T-cell (primary cell): ENCODE results near the gene GTPBP3. TPM values are rescaled to one million over a fixed set of nuclear protein-coding genes. Genes with fewer than 3 reads are reported as not detected.

Experiments used
- ATAC-seq, 4 experiments: fragments of 200-7000 bp in 3 of 4; fragments of 150-1000 bp in 1 of 4; cut with Tn5 transposase; replicated peaks in 1 of 4; 1 replicate in 3 of 4; 2 replicates in 1 of 4; pipeline ENCODE4 v1.10.0; 2021; ENCODE audit warnings: moderate library complexity in 3 of 4, mild to moderate bottlenecking in 2 of 4, moderate number of reproducible peaks in 1 of 4
- CTCF ChIA-PET, 2 donors: fragments of 300-600 bp; sonication (Branson Sonifier 250); formaldehyde crosslinking; loops; one replicate each; lab custom pipeline; 2022; ENCODE audit warnings: antibody characterized with exemption in 2 of 2; lab: Charles Lee
- POLR2A ChIA-PET, 2 donors: fragments of 300-600 bp; sonication (Branson Sonifier 250); formaldehyde crosslinking; loops; one replicate each; lab custom pipeline; 2022; ENCODE audit warnings: antibody characterized with exemption in 2 of 2; lab: Charles Lee
- DNase-seq, 35 experiments: peaks; one replicate each; pipeline versions ENCODE4 v3.0.0 to v3.0.0-alpha.2; 2013 to 2023
- H3K27ac ChIP-seq: one replicate; pipeline ENCODE4 v1.5.1; 2013; ENCODE audit warnings: low read length
- H3K27me3 ChIP-seq, 2 experiments: replicated peaks in 1 of 2; 1 replicate in 1 of 2; 2 replicates in 1 of 2; pipeline versions ENCODE4 v1.6.1 to v1.7.0; 2013; ENCODE audit warnings: low read length in 1 of 2, mixed read lengths in 1 of 2; ENCODE audit not compliant: control insufficient read depth in 2 of 2, insufficient read depth in 2 of 2; ENCODE audit errors: extremely low read depth in 1 of 2
- H3K36me3 ChIP-seq, 2 donors: 1 replicate in 1 of 2; 2 replicates in 1 of 2; pipeline versions ENCODE4 v1.6.1 to v1.7.0; 2013; ENCODE audit warnings: low read length in 1 of 2; ENCODE audit not compliant: control insufficient read depth in 2 of 2, insufficient read depth in 1 of 2; ENCODE audit errors: extremely low read depth in 1 of 2
- H3K4me1 ChIP-seq, 2 experiments: 1 replicate in 1 of 2; 2 replicates in 1 of 2; pipeline versions ENCODE4 v1.6.1 to v1.7.0; 2013; ENCODE audit warnings: low read length in 2 of 2, mixed read lengths in 1 of 2; ENCODE audit not compliant: insufficient read depth in 2 of 2, control insufficient read depth in 1 of 2; ENCODE audit errors: extremely low read depth in 1 of 2
- H3K4me3 ChIP-seq, 2 donors: 1 replicate in 1 of 2; 2 replicates in 1 of 2; pipeline versions ENCODE4 v1.5.1 to v1.7.0; 2013; ENCODE audit warnings: mild to moderate bottlenecking in 2 of 2, low read length in 1 of 2, moderate library complexity in 1 of 2; ENCODE audit not compliant: control insufficient read depth in 1 of 2; ENCODE audit errors: extremely low read depth in 1 of 2
- H3K9me3 ChIP-seq: 2 replicates; pipeline ENCODE4 v1.7.0; 2013
- H3K27ac Mint-ChIP-seq, 2 donors: one replicate each; pipeline ENCODE4 v1.8.0; 2020 to 2021; ENCODE audit warnings: mild to moderate bottlenecking in 2 of 2, mixed read lengths in 2 of 2
- H3K27me3 Mint-ChIP-seq, 2 donors: one replicate each; pipeline ENCODE4 v1.8.0; 2021 to 2022; ENCODE audit warnings: mixed read lengths in 2 of 2
- H3K36me3 Mint-ChIP-seq: one replicate; pipeline ENCODE4 v1.8.0; 2021; ENCODE audit warnings: mixed read lengths
- H3K4me1 Mint-ChIP-seq, 3 donors: one replicate each; pipeline ENCODE4 v1.8.0; 2020 to 2022; ENCODE audit warnings: mixed read lengths in 3 of 3, mild to moderate bottlenecking in 1 of 3
- H3K4me3 Mint-ChIP-seq, 3 donors: one replicate each; pipeline ENCODE4 v1.8.0; 2020 to 2022; ENCODE audit warnings: mild to moderate bottlenecking in 3 of 3, mixed read lengths in 3 of 3, moderate library complexity in 3 of 3
- H3K9me3 Mint-ChIP-seq, 3 donors: one replicate each; pipeline ENCODE4 v1.8.0; 2020 to 2022; ENCODE audit warnings: mixed read lengths in 3 of 3
- WGBS: methylation state at CpG from one replicate; pipeline ENCODE4 v1.1.5; 2013; ENCODE audit warnings: missing lambda C conversion rate; ENCODE audit not compliant: insufficient coverage; 5-methylcytosine and 5-hydroxymethylcytosine counted together
- total RNA-seq, 35 experiments: library from RNA in 6 of 35; stranded (reverse) in 6 of 35; fragments of 120-200 nt in 1 of 35; gene quantifications; one replicate each; pipeline versions ENCODE4 v1.2.1 to v1.2.4 and lab custom pipeline; 2013 to 2026

The GTPBP3 gene
- total RNA-seq, 5 donors from 2014 or later (not counting 1 experiment from before 2014, with no cell fraction given) = 31.9 to 72.5 (median 65.7) TPM

- Mint-ChIP-seq H3K27me3 (peaks cover 0 to 2% of the 10 kb centered on the region in 2 donors), H3K9me3 (no peaks in the 10 kb centered on the region), H3K36me3 (no peaks in the 10 kb centered on the region), H3K4me3 (no peak overlapping the region), H3K27ac (no peak overlapping the region), H3K4me1 (peaks cover 5 to 13% (median 11%) of the 10 kb centered on the region in 3 donors)
- Histone ChIP-seq H3K9me3 (no peaks in the 10 kb centered on the region), H3K4me1 (peaks cover 2 to 17% of the 10 kb centered on the region in 2 experiments), H3K27ac (no peak overlapping the region), H3K36me3 (no peaks in the 10 kb centered on the region), H3K27me3 (peaks cover 0 to 6% of the 10 kb centered on the region in 2 experiments), H3K4me3 (no peak overlapping the region)
- CTCF ChIA-PET = interaction anchor here (0.6 to 2.2 kb wide), 5 partner anchors 40 to 196 kb away, joined by 3 to 10 read pairs (median 4); no protein-coding TSS in a partner anchor
- DNase-seq (peak in 33 of 35 experiments; percentile 17 to 78 (median 49)), ATAC-seq (peak; percentile 23 to 51 (median 42))
- 45% methylated on average over 11 of the region's 20 CpGs for WGBS
- POLR2A ChIA-PET = no interaction called here
Measured at GRCh38 chr19:17385878-17386611, 48.7 kb downstream of the GTPBP3 start.

GRCh38 chr19:17389288-17389687, 51.9 kb downstream of the GTPBP3 start:
- Histone ChIP-seq H3K4me3 (no peak overlapping the region), H3K4me1 (peaks cover 8 to 22% of the 10 kb centered on the region in 2 experiments), H3K36me3 (no peaks in the 10 kb centered on the region), H3K9me3 (no peaks in the 10 kb centered on the region), H3K27ac (no peak overlapping the region), H3K27me3 (peaks cover 0 to 18% of the 10 kb centered on the region in 2 experiments)
- no CpG with 5 or more reads among the region's 1 CpG for WGBS
- ChIA-PET CTCF (interaction anchor here (0.6 to 1.5 kb wide), 10 partner anchors 24 to 1248 kb away, joined by 3 to 5 read pairs (median 3); partner anchors contain the start of genes DDA1 (in 1 of the 2) and MVB12A (in 1 of the 2)), POLR2A (interaction anchor here in 1 of 2 donors (0.5 kb wide), 1 partner anchor 734 kb away, joined by 9 read pairs; no protein-coding TSS in a partner anchor)
- DNase-seq (no peak), ATAC-seq (no peak)
- Mint-ChIP-seq H3K36me3 (no peaks in the 10 kb centered on the region), H3K4me3 (peak overlapping the region in 2 of 3 donors; percentile 21 to 94), H3K27me3 (peaks cover 0 to 2% of the 10 kb centered on the region in 2 donors), H3K27ac (no peak overlapping the region), H3K9me3 (no peaks in the 10 kb centered on the region), H3K4me1 (peaks cover 13 to 18% (median 14%) of the 10 kb centered on the region in 3 donors)

DNA sequence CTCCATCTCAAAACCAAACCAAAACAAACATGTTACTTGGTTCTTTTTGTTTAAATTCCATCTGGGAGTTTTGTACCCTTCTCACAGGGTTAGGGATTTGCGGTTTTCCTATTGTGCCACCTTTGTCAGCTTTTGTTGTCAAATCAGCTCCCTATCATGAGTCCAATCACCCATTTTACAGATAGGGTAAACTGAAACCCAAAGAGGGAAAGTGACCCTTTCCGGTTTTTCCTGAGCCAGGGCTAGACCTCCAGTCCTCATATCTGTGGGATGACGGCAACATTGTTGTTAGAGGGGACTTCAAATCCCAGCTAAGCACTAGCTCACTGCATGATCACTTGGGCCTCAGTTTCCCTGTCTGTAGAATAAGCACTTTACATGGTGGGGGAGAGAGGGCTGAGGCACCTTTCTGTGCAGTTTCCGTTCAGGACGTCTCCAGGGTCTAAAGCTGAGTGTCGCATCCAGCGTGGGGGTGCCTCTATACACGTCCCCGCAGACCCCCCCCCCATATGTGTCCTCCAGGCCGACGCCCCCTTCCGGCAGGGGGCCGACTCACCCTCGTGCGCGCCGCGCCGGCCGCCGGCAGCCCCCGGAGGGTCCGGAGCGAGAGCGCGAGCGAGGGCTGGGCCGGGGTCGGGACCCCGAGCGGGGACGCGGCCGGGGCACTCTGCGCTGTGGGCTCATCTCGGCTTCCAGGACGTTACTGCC, 52.8 kb downstream of the GTPBP3 start:
- Mint-ChIP-seq H3K9me3 (no peaks in the 10 kb centered on the region), H3K4me1 (peaks cover 18 to 23% (median 19%) of the 10 kb centered on the region in 3 donors), H3K27ac (no peak overlapping the region), H3K27me3 (peaks cover 0 to 2% of the 10 kb centered on the region in 2 donors), H3K4me3 (peak overlapping the region; percentile 85 to 94 (median 86)), H3K36me3 (no peaks in the 10 kb centered on the region)
- CTCF ChIA-PET = interaction anchor here (0.5 to 0.9 kb wide), 5 partner anchors 23 to 469 kb away, joined by 3 to 4 read pairs (median 3); no protein-coding TSS in a partner anchor
- Histone ChIP-seq H3K27ac (no peak overlapping the region), H3K4me1 (peaks cover 8 to 30% of the 10 kb centered on the region in 2 experiments), H3K27me3 (peaks cover 0 to 18% of the 10 kb centered on the region in 2 experiments), H3K36me3 (no peaks in the 10 kb centered on the region), H3K9me3 (no peaks in the 10 kb centered on the region), H3K4me3 (peak overlapping the region; percentile 64 to 67)
- DNase-seq = peak in 1 of 35 experiments; percentile 29
- ATAC-seq = no peak
- 2% methylated on average over 17 of the region's 37 CpGs for whole genome bisulfite sequencing
- POLR2A ChIA-PET = no interaction called here

DNA sequence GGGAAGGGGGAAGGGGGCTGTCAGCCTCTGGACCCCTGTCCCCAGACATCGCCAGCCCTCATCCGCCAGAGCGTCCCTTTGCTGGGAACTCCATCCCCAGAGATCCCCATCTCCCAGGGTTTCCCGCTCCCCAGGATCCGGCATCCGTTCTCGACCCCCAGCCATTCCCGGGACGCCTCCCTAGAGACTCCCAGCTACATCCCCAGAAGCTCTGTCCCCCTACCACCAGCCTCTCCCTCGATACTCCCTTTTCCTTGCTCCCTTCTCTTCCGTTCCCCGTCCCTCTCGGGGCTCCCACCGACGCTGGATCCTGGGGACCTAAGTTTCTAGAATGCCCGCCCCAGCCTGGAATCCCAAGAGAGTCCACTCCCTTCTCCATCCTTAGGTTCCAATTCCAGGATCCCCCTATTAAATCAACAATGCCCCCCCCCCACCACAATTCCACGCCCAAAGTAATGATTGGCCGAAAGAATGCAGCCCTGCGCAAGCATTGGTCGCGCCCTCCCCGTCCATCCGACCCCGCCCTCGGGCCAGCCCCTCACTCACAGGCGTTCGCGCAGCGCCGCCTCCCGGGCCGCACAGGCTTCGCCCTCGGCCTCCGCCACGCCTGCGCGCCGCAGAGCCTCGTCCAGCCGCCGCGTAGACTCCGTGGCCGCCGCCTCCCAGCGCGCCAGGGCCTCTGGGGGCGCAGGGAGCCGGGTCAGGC, 53.5 kb downstream of the GTPBP3 start:
- H3K36me3 ChIP-seq = no peaks in the 10 kb centered on the region
- under 1% methylated on average over 42 of the region's 50 CpGs for WGBS
- ChIA-PET POLR2A (interaction anchor here in 1 of 2 donors (0.5 kb wide), 1 partner anchor 67 kb away, joined by 3 read pairs; no protein-coding TSS in a partner anchor), CTCF (interaction anchor here (0.5 to 1.7 kb wide), 6 partner anchors 13 to 468 kb away, joined by 3 to 5 read pairs (median 4); partner anchors contain the start of gene MVB12A (in 1 of the 2))
- Mint-ChIP-seq H3K27ac (peak overlapping the region in 1 of 2 donors; percentile 27), H3K36me3 (no peaks in the 10 kb centered on the region), H3K27me3 (peaks cover 0 to 2% of the 10 kb centered on the region in 2 donors), H3K4me1 (peaks cover 21 to 26% (median 22%) of the 10 kb centered on the region in 3 donors), H3K4me3 (peak overlapping the region; percentile 85 to 94 (median 86)), H3K9me3 (no peaks in the 10 kb centered on the region)
- H3K27ac ChIP-seq = no peak overlapping the region
- ATAC-seq = peak; percentile 98 to 99 (median 99)
- peak; percentile 73 to 93 (median 84) for DNase-seq
- H3K27me3 ChIP-seq = peaks cover 0 to 18% of the 10 kb centered on the region in 2 experiments
- no peaks in the 10 kb centered on the region for H3K9me3 ChIP-seq
- H3K4me3 ChIP-seq = peak overlapping the region; percentile 66 to 67
- peaks cover 8 to 34% of the 10 kb centered on the region in 2 experiments for H3K4me1 ChIP-seq

- Histone ChIP-seq H3K9me3 (no peaks in the 10 kb centered on the region), H3K27ac (no peak overlapping the region), H3K4me3 (peak overlapping the region; percentile 42 to 66), H3K27me3 (peaks cover 0 to 18% of the 10 kb centered on the region in 2 experiments), H3K36me3 (no peaks in the 10 kb centered on the region), H3K4me1 (peaks cover 8 to 34% of the 10 kb centered on the region in 2 experiments)
- peak; percentile 2 to 36 (median 30) for ATAC-seq
- no peak for DNase-seq
- WGBS = 14% methylated on average over 17 of the region's 26 CpGs
- peaks cover 0 to 2% of the 10 kb centered on the region in 2 donors for H3K27me3 Mint-ChIP-seq
- H3K4me1 Mint-ChIP-seq = peaks cover 21 to 24% (median 22%) of the 10 kb centered on the region in 3 donors
- H3K9me3 Mint-ChIP-seq = no peaks in the 10 kb centered on the region
- no peaks in the 10 kb centered on the region for H3K36me3 Mint-ChIP-seq
- POLR2A ChIA-PET = interaction anchor here in 1 of 2 donors (0.5 kb wide), 1 partner anchor 67 kb away, joined by 3 read pairs; no protein-coding TSS in a partner anchor
- H3K27ac Mint-ChIP-seq = peak overlapping the region in 1 of 2 donors; percentile 61
- CTCF ChIA-PET = interaction anchor here (0.6 to 1.7 kb wide), 4 partner anchors 13 to 52 kb away, joined by 3 to 5 read pairs (median 4); partner anchors contain the start of gene MVB12A (in 1 of the 2)
- H3K4me3 Mint-ChIP-seq = peak overlapping the region; percentile 53 to 94 (median 73)
Measured at GRCh38 chr19:17391371-17392151, 54.2 kb downstream of the GTPBP3 start.
